ENCODE results near the gene CLK4. TPM values are rescaled to one million over a fixed set of nuclear protein-coding genes. Genes with fewer than 3 reads are reported as not detected.

CLK4 gene
- total and polyA plus RNA-seq, 2 experiments from 2014 or later = 15.3 to 18.1 TPM

DNA sequence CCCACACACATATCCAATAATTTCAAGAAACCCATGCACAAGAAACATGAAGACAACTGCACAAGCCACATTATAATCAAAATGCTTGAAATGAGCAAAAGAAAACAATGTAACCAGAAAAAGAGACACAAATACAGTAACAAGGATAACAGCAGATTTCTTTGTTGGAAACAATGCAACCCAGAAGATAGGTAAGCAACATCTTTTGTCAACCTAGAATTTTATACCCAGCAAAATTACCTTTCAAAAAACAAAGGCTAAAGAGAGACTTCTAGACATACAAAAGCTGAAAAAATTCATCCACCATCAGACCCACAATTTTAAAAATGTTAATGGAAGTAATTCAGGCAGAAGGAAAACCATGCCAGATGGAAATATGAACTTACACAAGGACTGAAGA lies 31.7 kb downstream of the CLK4 start:
- H3F3A ChIP-seq (replicated peaks; ENCODE audit: low read depth) = no peaks in the 10 kb centered on the region
- DNase-seq (ENCODE audit: low spot score) (no peak), ATAC-seq (no peak)
- Mint-ChIP-seq H3K27me3 (ENCODE audit: insufficient read depth, low read depth, poor library complexity) (peaks cover 7% of the 10 kb centered on the region), H3K9me3 (peaks cover 34% of the 10 kb centered on the region), H3K36me3 (ENCODE audit: low read depth) (peaks cover 41% of the 10 kb centered on the region), H3K27ac (no peak overlapping the region), H3K4me3 (no peak overlapping the region), H3K4me1 (peaks cover 15% of the 10 kb centered on the region)
- peaks cover 7% of the 10 kb centered on the region; the same call in 1 of the 2 replicates for H3K36me3 ChIP-seq (ENCODE audit: insufficient read depth)
- H3K4me3 ChIP-seq = no peak overlapping the region
- H3K4me1 ChIP-seq (ENCODE audit: insufficient read depth) = no peaks in the 10 kb centered on the region
- H3K27ac ChIP-seq (ENCODE audit: low read depth) = no peak overlapping the region
- H2AFZ ChIP-seq = no peak overlapping the region
- TF ChIP-seq ZNF114 (CRISPR knock-in tag; IDR thresholded peaks at IDR 0.05) (no peak), NANOG (IDR thresholded peaks at IDR 0.05; ENCODE audit: borderline replicate concordance) (no peak), EZH2 (IDR thresholded peaks at IDR 0.05; ENCODE audit: low read depth, unreplicated experiment) (no peak), ZNF331 (CRISPR knock-in tag; IDR thresholded peaks at IDR 0.05; ENCODE audit: low read depth) (no peak), CREB1 (CRISPR knock-in tag; IDR thresholded peaks at IDR 0.05; ENCODE audit: low read depth) (no peak), JUNB (IDR thresholded peaks at IDR 0.05; ENCODE audit: unreplicated experiment) (no peak), EZH2phosphoT487 (IDR thresholded peaks at IDR 0.05; ENCODE audit: unreplicated experiment) (no peak)
- TF ChIP-seq, protein P1, sequence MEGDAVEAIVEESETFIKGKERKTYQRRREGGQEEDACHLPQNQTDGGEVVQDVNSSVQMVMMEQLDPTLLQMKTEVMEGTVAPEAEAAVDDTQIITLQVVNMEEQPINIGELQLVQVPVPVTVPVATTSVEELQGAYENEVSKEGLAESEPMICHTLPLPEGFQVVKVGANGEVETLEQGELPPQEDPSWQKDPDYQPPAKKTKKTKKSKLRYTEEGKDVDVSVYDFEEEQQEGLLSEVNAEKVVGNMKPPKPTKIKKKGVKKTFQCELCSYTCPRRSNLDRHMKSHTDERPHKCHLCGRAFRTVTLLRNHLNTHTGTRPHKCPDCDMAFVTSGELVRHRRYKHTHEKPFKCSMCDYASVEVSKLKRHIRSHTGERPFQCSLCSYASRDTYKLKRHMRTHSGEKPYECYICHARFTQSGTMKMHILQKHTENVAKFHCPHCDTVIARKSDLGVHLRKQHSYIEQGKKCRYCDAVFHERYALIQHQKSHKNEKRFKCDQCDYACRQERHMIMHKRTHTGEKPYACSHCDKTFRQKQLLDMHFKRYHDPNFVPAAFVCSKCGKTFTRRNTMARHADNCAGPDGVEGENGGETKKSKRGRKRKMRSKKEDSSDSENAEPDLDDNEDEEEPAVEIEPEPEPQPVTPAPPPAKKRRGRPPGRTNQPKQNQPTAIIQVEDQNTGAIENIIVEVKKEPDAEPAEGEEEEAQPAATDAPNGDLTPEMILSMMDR (conservative IDR thresholded peaks at IDR 0.05; ENCODE audit: low read depth in 2 of 2) = no peak
- TF ChIP-seq, protein P2, sequence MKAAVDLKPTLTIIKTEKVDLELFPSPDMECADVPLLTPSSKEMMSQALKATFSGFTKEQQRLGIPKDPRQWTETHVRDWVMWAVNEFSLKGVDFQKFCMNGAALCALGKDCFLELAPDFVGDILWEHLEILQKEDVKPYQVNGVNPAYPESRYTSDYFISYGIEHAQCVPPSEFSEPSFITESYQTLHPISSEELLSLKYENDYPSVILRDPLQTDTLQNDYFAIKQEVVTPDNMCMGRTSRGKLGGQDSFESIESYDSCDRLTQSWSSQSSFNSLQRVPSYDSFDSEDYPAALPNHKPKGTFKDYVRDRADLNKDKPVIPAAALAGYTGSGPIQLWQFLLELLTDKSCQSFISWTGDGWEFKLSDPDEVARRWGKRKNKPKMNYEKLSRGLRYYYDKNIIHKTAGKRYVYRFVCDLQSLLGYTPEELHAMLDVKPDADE (IDR thresholded peaks at IDR 0.05) = no peak
- TF ChIP-seq, protein P3, sequence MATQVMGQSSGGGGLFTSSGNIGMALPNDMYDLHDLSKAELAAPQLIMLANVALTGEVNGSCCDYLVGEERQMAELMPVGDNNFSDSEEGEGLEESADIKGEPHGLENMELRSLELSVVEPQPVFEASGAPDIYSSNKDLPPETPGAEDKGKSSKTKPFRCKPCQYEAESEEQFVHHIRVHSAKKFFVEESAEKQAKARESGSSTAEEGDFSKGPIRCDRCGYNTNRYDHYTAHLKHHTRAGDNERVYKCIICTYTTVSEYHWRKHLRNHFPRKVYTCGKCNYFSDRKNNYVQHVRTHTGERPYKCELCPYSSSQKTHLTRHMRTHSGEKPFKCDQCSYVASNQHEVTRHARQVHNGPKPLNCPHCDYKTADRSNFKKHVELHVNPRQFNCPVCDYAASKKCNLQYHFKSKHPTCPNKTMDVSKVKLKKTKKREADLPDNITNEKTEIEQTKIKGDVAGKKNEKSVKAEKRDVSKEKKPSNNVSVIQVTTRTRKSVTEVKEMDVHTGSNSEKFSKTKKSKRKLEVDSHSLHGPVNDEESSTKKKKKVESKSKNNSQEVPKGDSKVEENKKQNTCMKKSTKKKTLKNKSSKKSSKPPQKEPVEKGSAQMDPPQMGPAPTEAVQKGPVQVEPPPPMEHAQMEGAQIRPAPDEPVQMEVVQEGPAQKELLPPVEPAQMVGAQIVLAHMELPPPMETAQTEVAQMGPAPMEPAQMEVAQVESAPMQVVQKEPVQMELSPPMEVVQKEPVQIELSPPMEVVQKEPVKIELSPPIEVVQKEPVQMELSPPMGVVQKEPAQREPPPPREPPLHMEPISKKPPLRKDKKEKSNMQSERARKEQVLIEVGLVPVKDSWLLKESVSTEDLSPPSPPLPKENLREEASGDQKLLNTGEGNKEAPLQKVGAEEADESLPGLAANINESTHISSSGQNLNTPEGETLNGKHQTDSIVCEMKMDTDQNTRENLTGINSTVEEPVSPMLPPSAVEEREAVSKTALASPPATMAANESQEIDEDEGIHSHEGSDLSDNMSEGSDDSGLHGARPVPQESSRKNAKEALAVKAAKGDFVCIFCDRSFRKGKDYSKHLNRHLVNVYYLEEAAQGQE (IDR thresholded peaks at IDR 0.05; ENCODE audit: unreplicated experiment) = no peak
- no peak overlapping the region for H3K4me2 ChIP-seq
- no peaks in the 10 kb centered on the region for H4K20me1 ChIP-seq (replicated peaks; ENCODE audit: insufficient read depth)
- no peaks in the 10 kb centered on the region for H3K9me2 ChIP-seq (ENCODE audit: insufficient read depth)
- no peaks in the 10 kb centered on the region for H3K27me3 ChIP-seq (ENCODE audit: insufficient read depth)
- H3K79me2 ChIP-seq (replicated peaks; ENCODE audit: insufficient read depth) = no peaks in the 10 kb centered on the region

Data from GM23338 (cell line).